HG03135 (cell line): ENCODE measurements around the gene CDC6.

Source experiments
- ATAC-seq: cut with Tn5 transposase; IDR thresholded peaks from one replicate; pipeline ENCODE4 v1.9.1; 2021; ENCODE audit warnings: mild to moderate bottlenecking, moderate library complexity; ENCODE audit not compliant: unreplicated experiment

CDC6 gene

DNA sequence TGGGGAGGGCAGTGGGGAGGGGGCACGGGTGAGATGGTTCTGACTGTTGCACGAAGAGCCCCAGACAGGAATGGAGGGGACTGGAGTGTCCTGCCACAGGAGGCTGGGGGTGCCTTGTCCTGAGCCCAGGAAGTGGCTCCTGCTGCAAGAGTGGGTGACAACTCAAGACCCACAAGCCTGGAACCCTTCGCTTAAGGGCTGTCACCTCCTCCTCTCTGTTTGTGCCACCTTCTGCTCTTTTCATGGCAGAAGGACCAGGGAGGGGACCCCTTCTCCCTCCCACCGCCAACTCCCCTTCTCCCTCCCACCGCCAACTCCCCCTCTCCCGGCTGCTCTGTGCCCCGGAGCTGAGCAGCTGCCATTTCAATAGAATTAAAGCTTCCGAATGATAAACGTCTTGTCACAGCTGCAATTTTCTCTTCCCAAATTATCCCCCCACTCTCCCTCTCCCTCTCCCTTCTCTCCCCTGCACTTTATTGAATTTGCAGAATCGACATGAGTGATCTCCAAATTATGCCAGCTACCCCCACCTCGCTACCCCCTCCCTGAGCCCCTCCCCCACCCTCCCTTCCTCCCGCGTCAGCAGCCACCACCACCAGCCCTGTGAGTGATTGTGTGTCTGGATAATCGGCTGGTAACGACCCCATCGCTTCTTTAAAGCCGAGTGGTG is 63.1 kb downstream of the CDC6 start:
- ATAC-seq, result no peak

DNA sequence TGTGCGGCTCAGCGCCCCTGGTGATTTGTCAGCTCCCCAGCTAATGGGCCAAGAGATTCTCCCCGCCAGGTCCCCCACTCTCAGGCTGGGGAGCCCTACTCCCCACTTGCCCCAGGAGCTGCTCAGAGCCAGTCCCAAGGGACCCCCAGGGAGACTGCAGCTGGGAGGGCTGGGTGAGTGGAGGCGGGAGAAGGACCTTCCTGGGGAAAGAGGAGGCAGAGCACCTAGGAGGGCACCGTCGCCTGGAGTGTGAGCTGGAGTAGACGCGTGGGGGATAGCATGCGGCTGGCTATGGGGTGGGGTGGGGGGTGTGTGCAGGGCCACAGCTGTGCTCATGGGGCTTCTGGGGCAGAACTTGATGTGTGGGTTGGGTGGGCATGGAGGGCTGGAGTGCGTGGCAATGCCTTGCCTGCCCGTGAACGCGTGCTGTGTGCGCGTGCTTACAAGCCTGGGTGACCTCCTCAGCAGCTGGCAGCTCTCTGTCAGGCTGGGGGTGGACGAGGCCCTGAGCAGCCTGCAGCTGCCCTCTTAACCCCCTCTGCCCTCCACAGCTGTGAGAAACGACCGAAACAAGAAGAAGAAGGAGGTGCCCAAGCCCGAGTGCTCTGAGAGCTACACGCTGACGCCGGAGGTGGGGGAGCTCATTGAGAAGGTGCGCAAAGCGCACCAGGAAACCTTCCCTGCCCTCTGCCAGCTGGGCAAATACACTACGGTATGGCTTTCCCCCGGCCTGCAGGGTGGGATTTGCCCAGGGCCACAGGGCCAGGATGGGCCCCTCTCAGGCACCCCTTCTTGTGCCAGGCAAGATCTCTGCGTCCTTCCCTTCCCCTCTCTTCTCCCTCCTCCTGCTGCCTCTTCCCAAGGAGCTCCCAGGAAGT is 63.9 kb downstream of the CDC6 start:
- no peak for ATAC-seq

GRCh38 chr17:40352237-40352778 is 64.6 kb downstream of the CDC6 start:
- no peak for ATAC-seq

GRCh38 chr17:40352779-40353394 is 65.2 kb downstream of the CDC6 start:
- no peak for ATAC-seq
